ENCODE measurements around the gene BEND6. TPM values are rescaled to one million over a fixed set of nuclear protein-coding genes. Genes with fewer than 3 reads are reported as not detected.

BEND6 gene
- total and polyA plus RNA-seq, 2 donors (not counting 3 experiments of a cell fraction or from before 2014, with no cell fraction given): 0.15 to 0.66 TPM

DNA sequence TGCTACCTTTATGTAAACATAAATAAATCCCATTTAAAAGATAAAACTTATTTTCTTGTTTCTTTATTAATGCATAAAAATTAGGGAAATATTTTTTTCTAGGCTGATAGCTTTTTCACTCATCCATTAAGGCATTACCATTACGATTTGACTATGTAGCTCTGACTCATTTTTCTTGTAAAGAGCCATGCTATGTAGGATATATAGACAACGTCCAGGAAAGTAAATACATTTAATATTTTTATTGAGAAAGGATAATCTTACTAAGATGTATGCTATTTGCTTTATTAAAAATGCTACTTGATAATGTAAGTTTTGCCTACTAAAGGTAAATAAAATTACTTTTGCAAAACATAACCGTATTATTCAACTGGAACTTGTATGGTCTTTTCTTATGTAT, 72.4 kb downstream of the BEND6 start:
- H3K79me2 ChIP-seq (ENCODE audit: control insufficient read depth, insufficient read depth, low read length): no peaks in the 10 kb centered on the region
- no peaks in the 10 kb centered on the region for H3K9me3 ChIP-seq (replicated peaks; ENCODE audit: control insufficient read depth, insufficient read depth, low read length)
- no peaks in the 10 kb centered on the region for H3K27me3 ChIP-seq (ENCODE audit: control insufficient read depth in 2 of 2, insufficient read depth in 2 of 2, low read length in 2 of 2)
- intact Hi-C loops (cut with micrococcal nuclease): no loop called here
- no peak overlapping the region for H3K9ac ChIP-seq (replicated peaks; ENCODE audit: extremely low read depth, insufficient read depth, low read length)
- no peak for DNase-seq (ENCODE audit: low read depth, low spot score)
- TF ChIP-seq POLR2AphosphoS5 (IDR thresholded peaks at IDR 0.05; ENCODE audit: insufficient read depth, low read depth, low read length) (no peak), MYC (IDR thresholded peaks at IDR 0.05; ENCODE audit: low read depth, low read length) (no peak), GATA2 (IDR thresholded peaks at IDR 0.05; ENCODE audit: insufficient read depth, insufficient read length, low read depth, low read length) (no peak)
- TF ChIP-seq, protein P1, sequence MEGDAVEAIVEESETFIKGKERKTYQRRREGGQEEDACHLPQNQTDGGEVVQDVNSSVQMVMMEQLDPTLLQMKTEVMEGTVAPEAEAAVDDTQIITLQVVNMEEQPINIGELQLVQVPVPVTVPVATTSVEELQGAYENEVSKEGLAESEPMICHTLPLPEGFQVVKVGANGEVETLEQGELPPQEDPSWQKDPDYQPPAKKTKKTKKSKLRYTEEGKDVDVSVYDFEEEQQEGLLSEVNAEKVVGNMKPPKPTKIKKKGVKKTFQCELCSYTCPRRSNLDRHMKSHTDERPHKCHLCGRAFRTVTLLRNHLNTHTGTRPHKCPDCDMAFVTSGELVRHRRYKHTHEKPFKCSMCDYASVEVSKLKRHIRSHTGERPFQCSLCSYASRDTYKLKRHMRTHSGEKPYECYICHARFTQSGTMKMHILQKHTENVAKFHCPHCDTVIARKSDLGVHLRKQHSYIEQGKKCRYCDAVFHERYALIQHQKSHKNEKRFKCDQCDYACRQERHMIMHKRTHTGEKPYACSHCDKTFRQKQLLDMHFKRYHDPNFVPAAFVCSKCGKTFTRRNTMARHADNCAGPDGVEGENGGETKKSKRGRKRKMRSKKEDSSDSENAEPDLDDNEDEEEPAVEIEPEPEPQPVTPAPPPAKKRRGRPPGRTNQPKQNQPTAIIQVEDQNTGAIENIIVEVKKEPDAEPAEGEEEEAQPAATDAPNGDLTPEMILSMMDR (IDR thresholded peaks at IDR 0.05; ENCODE audit: extremely low read depth in 1 of 2, insufficient read depth in 1 of 2, low read depth in 1 of 2, low read length in 2 of 2): no peak
- TF ChIP-seq, protein P2, sequence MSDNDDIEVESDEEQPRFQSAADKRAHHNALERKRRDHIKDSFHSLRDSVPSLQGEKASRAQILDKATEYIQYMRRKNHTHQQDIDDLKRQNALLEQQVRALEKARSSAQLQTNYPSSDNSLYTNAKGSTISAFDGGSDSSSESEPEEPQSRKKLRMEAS (IDR thresholded peaks at IDR 0.05; ENCODE audit: insufficient read depth, insufficient read length): no peak
- no peak overlapping the region for H3K4me3 ChIP-seq (replicated peaks in 1 of 3; ENCODE audit: insufficient read depth in 1 of 3, low read depth in 1 of 3, low read length in 3 of 3)
- H3K4me1 ChIP-seq (ENCODE audit: control insufficient read depth, extremely low read depth, insufficient read depth, low read length): peaks cover 5% of the 10 kb centered on the region
- H4K20me1 ChIP-seq (replicated peaks; ENCODE audit: control insufficient read depth, extremely low read depth, insufficient read depth, low read length): no peaks in the 10 kb centered on the region
- H2AFZ ChIP-seq (ENCODE audit: low read depth, low read length): no peak overlapping the region
- no peak for FAIRE-seq
- H3K9me1 ChIP-seq (replicated peaks; ENCODE audit: control insufficient read depth, extremely low read depth, insufficient read depth, low read length): no peaks in the 10 kb centered on the region
- H3K36me3 ChIP-seq (ENCODE audit: control insufficient read depth in 2 of 2, extremely low read depth in 1 of 2, insufficient read depth in 2 of 2, low read length in 2 of 2): no peaks in the 10 kb centered on the region
- no peak overlapping the region for H3K27ac ChIP-seq (ENCODE audit: insufficient read depth, low read depth, low read length)
- CTCF ChIA-PET: no interaction called here
- dilution Hi-C loops (cut with MboI; ENCODE audit: extremely low pct_ligation_motif_present, low sequenced_read_pairs): no loop called here
- H3K4me2 ChIP-seq (ENCODE audit: insufficient read depth, low read length): no peak overlapping the region
- POLR2A ChIA-PET: no interaction called here
- no TSS peak for BruUV-seq (replicated peaks)

DNA sequence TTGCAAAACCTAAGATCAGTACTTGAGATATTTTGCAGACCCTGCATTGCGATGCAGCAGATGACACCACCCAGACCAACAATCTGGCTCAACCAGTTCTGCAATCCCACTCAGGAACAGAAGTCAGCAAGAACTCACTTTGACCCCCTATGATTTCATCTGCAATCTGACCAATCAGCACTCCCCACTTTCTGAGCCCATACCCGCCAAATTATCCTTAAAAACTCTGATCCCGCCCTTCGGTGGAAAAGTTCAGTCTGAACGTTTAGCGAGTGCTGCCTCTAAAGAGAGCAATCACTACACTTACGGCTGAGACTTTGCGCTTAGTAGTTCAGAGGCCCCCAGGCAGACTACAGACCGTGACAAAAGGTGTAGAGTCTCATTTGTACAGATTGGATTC, 74.3 kb downstream of the BEND6 start:
- Histone ChIP-seq H3K27me3 (ENCODE audit: control insufficient read depth in 2 of 2, insufficient read depth in 2 of 2, low read length in 2 of 2) (no peaks in the 10 kb centered on the region), H3K9me3 (replicated peaks; ENCODE audit: control insufficient read depth, insufficient read depth, low read length) (no peaks in the 10 kb centered on the region), H2AFZ (ENCODE audit: low read depth, low read length) (no peak overlapping the region), H3K4me2 (ENCODE audit: insufficient read depth, low read length) (no peak overlapping the region), H3K9ac (replicated peaks; ENCODE audit: extremely low read depth, insufficient read depth, low read length) (no peak overlapping the region), H3K9me1 (replicated peaks; ENCODE audit: control insufficient read depth, extremely low read depth, insufficient read depth, low read length) (no peaks in the 10 kb centered on the region), H3K36me3 (ENCODE audit: control insufficient read depth in 2 of 2, extremely low read depth in 1 of 2, insufficient read depth in 2 of 2, low read length in 2 of 2) (no peaks in the 10 kb centered on the region), H3K27ac (ENCODE audit: insufficient read depth, low read depth, low read length) (no peak overlapping the region), H3K4me1 (ENCODE audit: control insufficient read depth, extremely low read depth, insufficient read depth, low read length) (peaks cover 5% of the 10 kb centered on the region), H3K79me2 (ENCODE audit: control insufficient read depth, insufficient read depth, low read length) (no peaks in the 10 kb centered on the region), H4K20me1 (replicated peaks; ENCODE audit: control insufficient read depth, extremely low read depth, insufficient read depth, low read length) (no peaks in the 10 kb centered on the region), H3K4me3 (replicated peaks in 1 of 3; ENCODE audit: insufficient read depth in 1 of 3, low read depth in 1 of 3, low read length in 3 of 3) (no peak overlapping the region)
- FAIRE-seq (no peak), DNase-seq (ENCODE audit: low read depth, low spot score) (no peak)
- ChIA-PET CTCF (interaction anchor here (1.3 kb wide), 1 partner anchor 9 kb away, joined by 3 read pairs; no protein-coding TSS in a partner anchor), POLR2A (no interaction called here)
- TF ChIP-seq, protein P2 (IDR thresholded peaks at IDR 0.05; ENCODE audit: insufficient read depth, insufficient read length): no peak
- no peak for TF ChIP-seq FOS (IDR thresholded peaks at IDR 0.05; ENCODE audit: borderline replicate concordance, insufficient read depth, low read length)
- TF ChIP-seq GATA2 (IDR thresholded peaks at IDR 0.05; ENCODE audit: insufficient read depth, insufficient read length, low read depth, low read length): no peak
- TF ChIP-seq JUN (IDR thresholded peaks at IDR 0.05; ENCODE audit: borderline replicate concordance, insufficient read depth, insufficient read length, low read depth): no peak
- TF ChIP-seq EZH2 (IDR thresholded peaks at IDR 0.05; ENCODE audit: borderline replicate concordance, low read depth, low read length, severe bottlenecking): no peak
- TF ChIP-seq, protein P1 (IDR thresholded peaks at IDR 0.05; ENCODE audit: extremely low read depth in 1 of 2, insufficient read depth in 1 of 2, low read depth in 1 of 2, low read length in 2 of 2): no peak
- no peak for TF ChIP-seq POLR2AphosphoS5 (IDR thresholded peaks at IDR 0.05; ENCODE audit: insufficient read depth, low read depth, low read length)
- TF ChIP-seq MYC (IDR thresholded peaks at IDR 0.05; ENCODE audit: low read depth, low read length): no peak
- TF ChIP-seq POLR2A (IDR thresholded peaks at IDR 0.05; ENCODE audit: low read depth, low read length): no peak
- dilution Hi-C loops (cut with MboI; ENCODE audit: extremely low pct_ligation_motif_present, low sequenced_read_pairs): no loop called here
- intact Hi-C loops (cut with micrococcal nuclease): no loop called here
- BruUV-seq (replicated peaks): no TSS peak

All from endothelial cell of umbilical vein (primary cell).